ENCODE measurements around the gene NCKAP1.
"Not testable (repeated sequence)": the region's sequence is repeated elsewhere in the genome, so short reads cannot be mapped to it uniquely, and the experiment has no call there.

Gene NCKAP1

DNA sequence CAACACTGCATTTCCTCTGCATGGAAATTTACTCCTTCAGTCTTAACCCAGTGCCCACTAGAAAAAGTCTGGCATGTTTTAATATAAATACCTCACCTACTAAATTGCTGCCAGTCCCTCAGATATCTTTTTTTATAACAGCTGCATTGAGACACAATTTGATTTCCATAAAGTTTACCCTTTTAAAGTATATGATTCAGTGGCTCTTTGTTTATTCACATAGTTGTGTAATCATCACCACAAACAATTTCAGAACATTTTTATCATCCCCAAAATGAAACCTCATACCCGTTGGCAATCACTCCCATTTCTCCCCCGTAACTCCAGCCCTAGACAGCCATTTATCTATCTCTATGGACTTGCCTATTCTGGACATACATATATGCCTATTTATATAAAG, 154.8 kb downstream of the NCKAP1 start:
- Mint-ChIP-seq H3K9me3 (peaks cover 23% of the 10 kb centered on the region), H3K4me3 (no peak overlapping the region), H3K27me3 (ENCODE audit: low read depth, poor library complexity) (peaks cover 5% of the 10 kb centered on the region), H3K27ac (no peak overlapping the region), H3K36me3 (ENCODE audit: low read depth) (peaks cover 10% of the 10 kb centered on the region), H3K4me1 (peaks cover 8% of the 10 kb centered on the region)
- TF ChIP-seq, protein P1, sequence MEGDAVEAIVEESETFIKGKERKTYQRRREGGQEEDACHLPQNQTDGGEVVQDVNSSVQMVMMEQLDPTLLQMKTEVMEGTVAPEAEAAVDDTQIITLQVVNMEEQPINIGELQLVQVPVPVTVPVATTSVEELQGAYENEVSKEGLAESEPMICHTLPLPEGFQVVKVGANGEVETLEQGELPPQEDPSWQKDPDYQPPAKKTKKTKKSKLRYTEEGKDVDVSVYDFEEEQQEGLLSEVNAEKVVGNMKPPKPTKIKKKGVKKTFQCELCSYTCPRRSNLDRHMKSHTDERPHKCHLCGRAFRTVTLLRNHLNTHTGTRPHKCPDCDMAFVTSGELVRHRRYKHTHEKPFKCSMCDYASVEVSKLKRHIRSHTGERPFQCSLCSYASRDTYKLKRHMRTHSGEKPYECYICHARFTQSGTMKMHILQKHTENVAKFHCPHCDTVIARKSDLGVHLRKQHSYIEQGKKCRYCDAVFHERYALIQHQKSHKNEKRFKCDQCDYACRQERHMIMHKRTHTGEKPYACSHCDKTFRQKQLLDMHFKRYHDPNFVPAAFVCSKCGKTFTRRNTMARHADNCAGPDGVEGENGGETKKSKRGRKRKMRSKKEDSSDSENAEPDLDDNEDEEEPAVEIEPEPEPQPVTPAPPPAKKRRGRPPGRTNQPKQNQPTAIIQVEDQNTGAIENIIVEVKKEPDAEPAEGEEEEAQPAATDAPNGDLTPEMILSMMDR (IDR thresholded peaks at IDR 0.05) = no peak
- no peak for DNase-seq

DNA sequence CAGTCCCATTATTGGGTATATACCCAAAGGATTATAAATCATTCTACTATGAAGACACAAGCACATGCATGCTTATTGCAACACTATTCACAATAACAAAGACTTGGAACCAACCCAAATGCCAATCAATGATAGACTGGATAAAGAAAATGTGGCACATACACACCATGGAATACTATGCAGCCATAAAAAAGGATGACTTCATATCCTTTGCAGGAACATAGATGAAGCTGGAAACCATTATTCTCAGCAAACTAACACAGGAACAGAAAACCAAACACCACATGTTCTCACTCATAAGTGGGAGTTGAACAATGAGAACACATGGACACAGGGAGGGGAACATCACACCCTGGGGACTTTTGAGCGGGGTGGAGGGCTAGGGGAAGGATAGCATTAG, 158.2 kb downstream of the NCKAP1 start:
- Mint-ChIP-seq H3K36me3 (ENCODE audit: low read depth) (peaks cover 12% of the 10 kb centered on the region), H3K9me3 (peaks cover 50% of the 10 kb centered on the region)
- H3K4me3 Mint-ChIP-seq; DNase-seq; H3K4me1 Mint-ChIP-seq; H3K27ac Mint-ChIP-seq; H3K27me3 Mint-ChIP-seq (ENCODE audit: low read depth, poor library complexity): not testable (repeated sequence)

DNA sequence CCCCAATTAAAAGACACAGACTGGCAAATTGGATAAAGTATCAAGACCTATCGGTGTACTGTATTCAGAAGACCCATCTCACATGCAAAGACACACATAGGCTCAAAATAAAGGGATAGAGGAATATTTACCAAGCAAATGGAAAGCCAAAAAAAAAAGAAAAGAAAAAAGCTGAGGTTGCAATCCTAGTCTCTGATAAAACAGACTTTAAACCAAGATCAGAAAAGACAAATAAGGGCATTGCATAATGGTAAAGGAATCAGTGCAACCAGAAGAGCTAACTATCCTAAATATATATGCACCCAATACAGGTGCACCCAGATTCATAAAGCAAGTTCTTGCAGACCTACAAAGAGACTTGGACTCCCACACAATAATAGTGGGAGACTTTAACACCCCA, 161.6 kb downstream of the NCKAP1 start:
- H3K27me3 Mint-ChIP-seq (ENCODE audit: low read depth, poor library complexity); H3K27ac Mint-ChIP-seq; H3K4me1 Mint-ChIP-seq; DNase-seq; H3K4me3 Mint-ChIP-seq: not testable (repeated sequence)
- Mint-ChIP-seq H3K36me3 (ENCODE audit: low read depth) (peaks cover 19% of the 10 kb centered on the region), H3K9me3 (peaks cover 64% of the 10 kb centered on the region)

DNA sequence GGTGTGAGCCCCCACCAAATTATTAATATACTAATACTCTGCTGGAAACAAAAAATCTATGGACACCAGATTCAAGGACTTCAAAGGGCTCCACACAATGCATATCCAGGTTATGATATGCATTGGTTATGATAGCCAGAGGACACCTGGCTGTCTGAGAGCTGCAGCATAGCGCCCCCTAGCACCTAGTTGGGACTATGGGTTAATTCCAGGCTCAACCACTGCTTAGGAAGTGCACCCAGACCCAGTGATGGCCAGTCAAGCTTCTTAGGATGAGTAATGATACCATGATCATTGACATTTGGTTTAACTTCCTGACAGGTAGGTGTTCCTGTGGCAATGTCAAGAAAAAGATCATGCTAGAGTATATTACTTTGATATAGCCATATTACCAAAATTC, 168.0 kb downstream of the NCKAP1 start:
- Mint-ChIP-seq H3K36me3 (ENCODE audit: low read depth) (peaks cover 6% of the 10 kb centered on the region), H3K27me3 (ENCODE audit: low read depth, poor library complexity) (peaks cover 13% of the 10 kb centered on the region), H3K4me1 (peaks cover 39% of the 10 kb centered on the region), H3K9me3 (peaks cover 15% of the 10 kb centered on the region), H3K27ac (no peak overlapping the region), H3K4me3 (no peak overlapping the region)
- no peak for DNase-seq
- TF ChIP-seq, protein P1 (IDR thresholded peaks at IDR 0.05) = peak; percentile 32

DNA sequence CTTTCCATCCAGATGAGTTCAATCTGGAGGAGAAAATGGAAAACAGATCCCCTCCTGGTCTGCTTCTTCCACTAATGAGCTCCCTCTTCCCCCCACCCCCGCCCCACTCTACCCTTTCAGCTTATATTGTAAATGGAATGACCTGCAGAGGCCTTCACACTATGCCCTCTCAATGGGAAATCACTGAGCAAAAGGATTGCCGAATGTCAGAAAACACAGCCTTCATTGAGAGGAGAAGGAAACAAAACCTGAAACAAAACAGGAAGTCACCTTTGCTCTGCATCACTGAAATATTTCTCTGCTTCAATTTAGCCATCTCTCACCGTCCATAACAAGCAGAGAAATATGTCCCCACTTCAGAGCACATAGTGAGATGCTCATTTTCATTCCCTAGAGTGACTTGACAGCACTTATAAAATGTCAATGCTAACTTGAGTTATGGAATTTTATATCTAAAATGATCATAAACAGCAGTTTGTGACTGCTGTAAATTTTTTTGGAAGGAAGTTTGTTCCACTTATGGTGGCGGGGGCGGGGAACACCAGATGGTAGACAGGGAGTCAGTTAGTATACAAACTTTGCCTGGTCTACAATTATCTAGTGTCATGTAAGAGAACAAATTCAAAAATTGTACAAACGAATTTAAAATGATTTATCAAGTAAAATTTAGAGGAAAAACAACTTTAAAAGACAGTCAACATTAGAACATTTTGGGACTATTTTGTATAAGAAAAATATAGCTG, 170.0 kb downstream of the NCKAP1 start:
- no peaks in the 10 kb centered on the region for H3K36me3 Mint-ChIP-seq (ENCODE audit: low read depth)
- no peak overlapping the region for H3K27ac Mint-ChIP-seq
- peak overlapping the region; percentile 87 for H3K4me3 Mint-ChIP-seq
- TF ChIP-seq, protein P1 (IDR thresholded peaks at IDR 0.05) = no peak
- DNase-seq = no peak
- H3K27me3 Mint-ChIP-seq (ENCODE audit: low read depth, poor library complexity) = peaks cover 21% of the 10 kb centered on the region
- peaks cover 5% of the 10 kb centered on the region for H3K9me3 Mint-ChIP-seq
- H3K4me1 Mint-ChIP-seq = peaks cover 56% of the 10 kb centered on the region

DNA sequence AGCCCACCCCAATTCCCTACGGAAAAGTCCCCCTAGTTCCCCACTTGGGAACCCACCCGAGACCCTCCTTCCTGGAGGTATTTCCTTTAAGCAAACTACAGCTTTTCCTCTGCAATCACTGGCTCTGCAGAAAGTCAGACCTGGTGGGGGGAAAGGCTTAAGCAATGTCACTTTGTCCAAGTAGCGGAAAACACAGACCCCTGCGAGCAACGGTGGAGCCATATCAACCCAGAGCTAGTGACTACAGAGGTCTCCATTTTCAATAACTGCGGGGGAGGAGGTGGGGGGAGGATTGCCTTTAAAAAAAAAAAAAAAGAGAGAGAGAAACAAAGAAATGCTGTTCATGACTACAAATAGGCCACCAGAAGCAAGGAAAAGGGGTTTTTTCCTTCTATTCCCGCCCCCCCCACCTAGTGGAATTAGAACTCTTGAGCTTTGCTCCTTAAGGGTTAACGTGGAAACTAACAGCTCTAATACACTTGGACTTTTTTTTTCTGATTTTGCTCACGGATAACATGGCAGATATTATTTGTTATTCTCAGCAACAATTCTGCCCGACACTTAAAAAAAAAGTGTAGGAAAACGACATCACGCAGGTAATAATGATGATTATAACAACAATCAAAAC, 170.7 kb downstream of the NCKAP1 start:
- H3K4me1 Mint-ChIP-seq = peaks cover 56% of the 10 kb centered on the region
- DNase-seq = no peak
- H3K36me3 Mint-ChIP-seq (ENCODE audit: low read depth) = no peaks in the 10 kb centered on the region
- peaks cover 21% of the 10 kb centered on the region for H3K27me3 Mint-ChIP-seq (ENCODE audit: low read depth, poor library complexity)
- no peak overlapping the region for H3K27ac Mint-ChIP-seq
- no peaks in the 10 kb centered on the region for H3K9me3 Mint-ChIP-seq
- peak overlapping the region; percentile 87 for H3K4me3 Mint-ChIP-seq
- TF ChIP-seq, protein P1 (IDR thresholded peaks at IDR 0.05) = no peak
